ENCODE results near the gene SMIM44.

SMIM44 gene

GRCh38 chr19:3475449-3475848 is 7.8 kb downstream of the SMIM44 start:
- no peaks in the 10 kb centered on the region for H3K9me3 ChIP-seq
- H3K27ac ChIP-seq = no peak overlapping the region
- H3K36me3 ChIP-seq = no peaks in the 10 kb centered on the region
- no peak for DNase-seq
- no peak overlapping the region for H3K4me3 ChIP-seq
- intact Hi-C loops (cut with DNase I; ENCODE audit: low total_unique reads) = loop anchor here (5.0 kb wide), 1 partner anchor 248 kb away; no protein-coding TSS in a partner anchor
- peaks cover 0 to 20% of the 10 kb centered on the region in 2 donors for H3K27me3 ChIP-seq
- no peak for TF ChIP-seq CTCF (IDR thresholded peaks at IDR 0.05)
- H3K4me1 ChIP-seq = peaks cover 5 to 29% (median 18%) of the 10 kb centered on the region in 4 donors

- Histone ChIP-seq H3K36me3 (no peaks in the 10 kb centered on the region), H3K4me1 (peaks cover 5 to 26% (median 21%) of the 10 kb centered on the region in 4 donors), H3K9me3 (no peaks in the 10 kb centered on the region), H3K4me3 (no peak overlapping the region), H3K27ac (no peak overlapping the region), H3K27me3 (peaks cover 0 to 12% of the 10 kb centered on the region in 2 donors)
- intact Hi-C loops (cut with DNase I; ENCODE audit: low total_unique reads) = loop anchor here (5.0 kb wide), 1 partner anchor 247 kb away; no protein-coding TSS in a partner anchor
- TF ChIP-seq CTCF (IDR thresholded peaks at IDR 0.05) = no peak
- no peak for DNase-seq
Measured at GRCh38 chr19:3474614-3475013, 8.6 kb downstream of the SMIM44 start.

GRCh38 chr19:3474010-3474409 is 9.2 kb downstream of the SMIM44 start:
- no peaks in the 10 kb centered on the region for H3K36me3 ChIP-seq
- H3K4me1 ChIP-seq = peaks cover 5 to 32% (median 25%) of the 10 kb centered on the region in 4 donors
- peaks cover 0 to 12% of the 10 kb centered on the region in 2 donors for H3K27me3 ChIP-seq
- no peaks in the 10 kb centered on the region for H3K9me3 ChIP-seq
- H3K4me3 ChIP-seq = no peak overlapping the region
- H3K27ac ChIP-seq = no peak overlapping the region
- TF ChIP-seq CTCF (IDR thresholded peaks at IDR 0.05) = no peak
- intact Hi-C loops (cut with DNase I; ENCODE audit: low total_unique reads) = no loop called here
- no peak for DNase-seq

- DNase-seq = no peak
- no peaks in the 10 kb centered on the region for H3K36me3 ChIP-seq
- peak overlapping the region in 1 of 2 donors; percentile 4 for H3K27ac ChIP-seq
- H3K27me3 ChIP-seq = peaks cover 0 to 12% of the 10 kb centered on the region in 2 donors
- peak; percentile 89 to 91 for TF ChIP-seq CTCF (IDR thresholded peaks at IDR 0.05)
- H3K9me3 ChIP-seq = no peaks in the 10 kb centered on the region
- intact Hi-C loops (cut with DNase I; ENCODE audit: low total_unique reads) = loop anchor here (2.0 kb wide), 1 partner anchor 143 kb away; no protein-coding TSS in a partner anchor
- peaks cover 5 to 51% (median 40%) of the 10 kb centered on the region in 4 donors for H3K4me1 ChIP-seq
- H3K4me3 ChIP-seq = peak overlapping the region in 1 of 2 donors; percentile 13
Measured at GRCh38 chr19:3471954-3472655, 11.1 kb downstream of the SMIM44 start.

- Histone ChIP-seq H3K4me1 (peaks cover 5 to 66% (median 54%) of the 10 kb centered on the region in 4 donors), H3K27me3 (peaks cover 0 to 6% of the 10 kb centered on the region in 2 donors), H3K4me3 (no peak overlapping the region), H3K9me3 (no peaks in the 10 kb centered on the region), H3K27ac (peak overlapping the region; percentile 94 to 98), H3K36me3 (no peaks in the 10 kb centered on the region)
- TF ChIP-seq CTCF (IDR thresholded peaks at IDR 0.05) = no peak
- intact Hi-C loops (cut with DNase I; ENCODE audit: low total_unique reads) = loop anchor here (2.0 kb wide), 1 partner anchor 142 kb away; no protein-coding TSS in a partner anchor
- no peak for DNase-seq
Measured at GRCh38 chr19:3470500-3471128, 12.6 kb downstream of the SMIM44 start.

Data from tibial artery (tissue), 4 donors.